OCI-LY3 (cell line): Measurements from ENCODE around the gene KIAA1328.

Experiments used
- H2AFZ ChIP-seq: fragments of 200-600, 300-600 bp; shearing (Covaris generic); 2 replicates; pipeline ENCODE4 v1.6.0; 2014; ENCODE audit warnings: antibody characterized with exemption, low read depth, low read length
- H3K27ac ChIP-seq: fragments of 200-600, 300-600 bp; sonication (generic); 2 replicates; pipeline ENCODE4 v1.5.1; 2014; ENCODE audit warnings: mild to moderate bottlenecking, low read length, moderate library complexity, mixed read lengths
- H3K27me3 ChIP-seq: fragments of 200-600, 300-600 bp; sonication (generic); 2 replicates; pipeline ENCODE4 v1.6.1; 2014; ENCODE audit warnings: low read depth, low read length, mixed read lengths
- H3K36me3 ChIP-seq: fragments of 200-600, 300-600 bp; sonication (generic); replicated peaks from 2 replicates; pipeline ENCODE3; 2014; ENCODE audit warnings: low read depth, low read length, mixed read lengths
- H3K4me1 ChIP-seq: fragments of 300-600, 200-600 bp; sonication (generic); 2 replicates; pipeline ENCODE4 v1.6.1; 2014; ENCODE audit warnings: low read length, mixed read lengths
- H3K4me2 ChIP-seq: fragments of 200-600, 300-600 bp; sonication (generic); 2 replicates; pipeline ENCODE4 v1.6.1; 2014; ENCODE audit warnings: low read length, mixed read lengths
- H3K4me3 ChIP-seq: fragments of 300-600, 200-600 bp; sonication (generic); 2 replicates; pipeline ENCODE4 v1.5.1; 2014; ENCODE audit warnings: antibody characterized with exemption, mild to moderate bottlenecking, low read length, moderate library complexity
- H3K79me2 ChIP-seq: fragments of 300-600, 200-600 bp; shearing (Covaris generic); 2 replicates; pipeline ENCODE4 v1.6.1; 2014; ENCODE audit warnings: mild to moderate bottlenecking, low read length, mixed read lengths
- H3K9ac ChIP-seq: fragments of 300-600, 200-600 bp; shearing (Covaris generic); 2 replicates; pipeline ENCODE4 v1.6.0; 2014; ENCODE audit warnings: mild to moderate bottlenecking, low read length, moderate library complexity
- H3K9me3 ChIP-seq: fragments of 200-600, 300-600 bp; shearing (Covaris generic); 2 replicates; pipeline ENCODE4 v1.6.1; 2014; ENCODE audit warnings: low read length, mixed read lengths; ENCODE audit not compliant: insufficient read depth
- H4K20me1 ChIP-seq: fragments of 200-600, 300-600 bp; sonication (generic); 2 replicates; pipeline ENCODE4 v1.6.1; 2016; ENCODE audit warnings: low read length, mixed read lengths; ENCODE audit not compliant: insufficient read depth
- EZH2phosphoT487 ChIP-seq: fragments of 200-600 bp; shearing (Covaris generic); IDR thresholded peaks from 2 replicates; pipeline ENCODE4 v1.6.1; 2018; ENCODE audit warnings: antibody characterized with exemption, mixed run types, low read depth
- TF ChIP-seq, protein P1 (sequence below): fragments of 200-600, 300-600 bp; sonication (generic); IDR thresholded peaks from 2 replicates; pipeline ENCODE4 v1.5.1; 2014; ENCODE audit warnings: antibody characterized with exemption, low read length, low read depth

KIAA1328 gene

DNA sequence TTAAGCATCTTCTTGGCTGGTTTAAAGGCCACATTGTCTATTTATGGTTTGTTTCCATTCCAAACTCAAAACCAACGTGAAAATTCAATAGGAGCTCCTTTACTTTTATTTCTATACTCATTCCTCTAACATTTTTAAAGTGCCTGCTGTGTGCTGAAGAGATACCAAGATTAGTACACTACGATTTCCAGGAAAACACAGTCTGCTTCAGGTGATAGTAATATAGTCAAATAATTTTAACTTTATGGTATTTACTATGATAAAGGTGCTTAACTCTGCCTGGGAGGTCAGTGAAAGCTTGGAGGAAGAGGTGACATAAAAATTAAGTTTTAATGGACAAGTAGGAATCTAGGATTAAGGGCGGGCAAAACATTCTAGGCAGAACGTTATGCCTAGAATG, 121.4 kb downstream of the KIAA1328 start:
- Histone ChIP-seq H3K36me3 (no peaks in the 10 kb centered on the region), H3K9me3 (no peaks in the 10 kb centered on the region), H3K4me3 (no peak overlapping the region), H3K4me1 (no peaks in the 10 kb centered on the region), H3K27me3 (no peaks in the 10 kb centered on the region), H3K9ac (no peak overlapping the region), H3K4me2 (no peak overlapping the region), H4K20me1 (no peaks in the 10 kb centered on the region), H3K79me2 (no peaks in the 10 kb centered on the region), H3K27ac (no peak overlapping the region), H2AFZ (no peak overlapping the region)
- TF ChIP-seq, protein P1, sequence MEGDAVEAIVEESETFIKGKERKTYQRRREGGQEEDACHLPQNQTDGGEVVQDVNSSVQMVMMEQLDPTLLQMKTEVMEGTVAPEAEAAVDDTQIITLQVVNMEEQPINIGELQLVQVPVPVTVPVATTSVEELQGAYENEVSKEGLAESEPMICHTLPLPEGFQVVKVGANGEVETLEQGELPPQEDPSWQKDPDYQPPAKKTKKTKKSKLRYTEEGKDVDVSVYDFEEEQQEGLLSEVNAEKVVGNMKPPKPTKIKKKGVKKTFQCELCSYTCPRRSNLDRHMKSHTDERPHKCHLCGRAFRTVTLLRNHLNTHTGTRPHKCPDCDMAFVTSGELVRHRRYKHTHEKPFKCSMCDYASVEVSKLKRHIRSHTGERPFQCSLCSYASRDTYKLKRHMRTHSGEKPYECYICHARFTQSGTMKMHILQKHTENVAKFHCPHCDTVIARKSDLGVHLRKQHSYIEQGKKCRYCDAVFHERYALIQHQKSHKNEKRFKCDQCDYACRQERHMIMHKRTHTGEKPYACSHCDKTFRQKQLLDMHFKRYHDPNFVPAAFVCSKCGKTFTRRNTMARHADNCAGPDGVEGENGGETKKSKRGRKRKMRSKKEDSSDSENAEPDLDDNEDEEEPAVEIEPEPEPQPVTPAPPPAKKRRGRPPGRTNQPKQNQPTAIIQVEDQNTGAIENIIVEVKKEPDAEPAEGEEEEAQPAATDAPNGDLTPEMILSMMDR: no peak
- TF ChIP-seq EZH2phosphoT487: no peak

- H3K4me2 ChIP-seq: no peak overlapping the region
- no peaks in the 10 kb centered on the region for H3K79me2 ChIP-seq
- no peak overlapping the region for H3K27ac ChIP-seq
- no peak for TF ChIP-seq EZH2phosphoT487
- TF ChIP-seq, protein P1: no peak
- no peak overlapping the region for H3K9ac ChIP-seq
- no peaks in the 10 kb centered on the region for H3K9me3 ChIP-seq
- no peaks in the 10 kb centered on the region for H4K20me1 ChIP-seq
- H3K27me3 ChIP-seq: no peaks in the 10 kb centered on the region
- H3K4me3 ChIP-seq: no peak overlapping the region
- no peaks in the 10 kb centered on the region for H3K36me3 ChIP-seq
- no peaks in the 10 kb centered on the region for H3K4me1 ChIP-seq
- no peak overlapping the region for H2AFZ ChIP-seq
These were observed 122.0 kb downstream of the KIAA1328 start for GRCh38 chr18:36950960-36951359.

DNA sequence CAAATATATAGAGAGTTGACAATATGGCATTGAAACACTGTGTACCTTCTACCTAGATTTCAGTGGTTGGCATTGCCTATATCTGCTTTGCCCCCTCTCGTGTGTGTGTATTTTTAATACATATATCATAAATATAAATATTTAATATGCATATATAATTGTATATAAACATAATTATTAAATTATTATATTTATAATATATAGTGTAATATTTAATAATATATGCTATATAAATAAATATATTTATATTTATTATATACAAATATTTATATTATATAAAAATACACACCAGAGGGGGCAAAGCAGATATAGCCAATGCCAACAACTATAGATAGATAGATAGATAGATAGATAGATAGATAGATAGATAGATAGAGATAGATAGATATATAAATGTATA, 124.1 kb downstream of the KIAA1328 start:
- H3K27me3 ChIP-seq: no peaks in the 10 kb centered on the region
- no peak overlapping the region for H3K27ac ChIP-seq
- TF ChIP-seq, protein P1: no peak
- TF ChIP-seq EZH2phosphoT487: no peak
- H3K4me1 ChIP-seq: no peaks in the 10 kb centered on the region
- H3K9ac ChIP-seq: no peak overlapping the region
- H3K79me2 ChIP-seq: no peaks in the 10 kb centered on the region
- H3K9me3 ChIP-seq: no peaks in the 10 kb centered on the region
- H4K20me1 ChIP-seq: no peaks in the 10 kb centered on the region
- H3K4me3 ChIP-seq: no peak overlapping the region
- no peak overlapping the region for H2AFZ ChIP-seq
- no peaks in the 10 kb centered on the region for H3K36me3 ChIP-seq
- no peak overlapping the region for H3K4me2 ChIP-seq

- no peaks in the 10 kb centered on the region for H3K79me2 ChIP-seq
- H3K9ac ChIP-seq: no peak overlapping the region
- no peak overlapping the region for H3K27ac ChIP-seq
- H4K20me1 ChIP-seq: no peaks in the 10 kb centered on the region
- no peak overlapping the region for H2AFZ ChIP-seq
- H3K4me3 ChIP-seq: no peak overlapping the region
- H3K27me3 ChIP-seq: no peaks in the 10 kb centered on the region
- H3K36me3 ChIP-seq: no peaks in the 10 kb centered on the region
- H3K4me2 ChIP-seq: no peak overlapping the region
- TF ChIP-seq, protein P1: no peak
- no peak for TF ChIP-seq EZH2phosphoT487
- H3K4me1 ChIP-seq: peaks cover 4% of the 10 kb centered on the region
- H3K9me3 ChIP-seq: no peaks in the 10 kb centered on the region
These were observed 131.1 kb downstream of the KIAA1328 start for GRCh38 chr18:36960038-36960437.
